ENCODE measurements around the gene SLC45A2.
"Not testable (repeated sequence)": the region's sequence is repeated elsewhere in the genome, so short reads cannot be mapped to it uniquely, and the experiment has no call there.

The SLC45A2 gene

DNA sequence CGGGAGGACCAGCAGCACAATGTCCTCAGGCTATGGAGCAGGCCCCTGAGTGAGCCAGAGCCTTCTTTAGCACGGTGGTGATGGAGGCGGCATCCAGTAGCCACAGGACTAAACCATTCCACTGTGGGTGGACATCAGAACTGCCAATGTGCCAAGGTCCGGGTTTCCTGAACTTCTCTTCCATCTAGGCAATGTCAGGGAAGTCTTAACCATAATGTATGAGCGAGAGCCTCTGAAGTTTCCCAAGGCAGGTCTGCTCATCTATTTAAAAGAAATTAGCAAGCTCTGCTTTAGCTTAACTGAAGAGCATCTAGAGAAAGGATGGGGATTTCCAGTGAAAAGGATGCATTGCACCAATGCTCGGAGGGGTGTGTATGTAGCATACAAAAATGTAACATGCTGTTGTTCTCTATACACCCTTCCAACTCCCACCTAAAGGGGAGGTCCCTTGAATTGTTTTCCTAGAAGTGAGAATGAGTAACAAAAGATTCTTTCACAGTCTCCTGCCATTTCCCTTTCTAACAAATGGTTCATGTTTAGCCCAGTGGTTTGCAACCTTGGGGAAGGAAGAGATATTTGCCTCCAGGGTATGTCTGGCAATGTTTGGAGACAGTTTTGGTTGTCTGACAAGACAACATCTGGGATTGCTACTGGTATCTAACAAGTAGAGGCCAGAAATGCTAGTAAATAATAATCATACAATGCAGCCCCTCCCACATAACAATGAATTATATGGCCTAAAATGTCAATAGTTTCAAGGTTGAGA is 54.4 kb downstream of the SLC45A2 start:
- DNase-seq (ENCODE audit: low read depth in 2 of 3, low spot score in 1 of 3): no peak

- no peak for DNase-seq (ENCODE audit: low read depth in 2 of 3, low spot score in 1 of 3)
Observed at GRCh38 chr5:33928283-33928682, 56.2 kb downstream of the SLC45A2 start.

DNA sequence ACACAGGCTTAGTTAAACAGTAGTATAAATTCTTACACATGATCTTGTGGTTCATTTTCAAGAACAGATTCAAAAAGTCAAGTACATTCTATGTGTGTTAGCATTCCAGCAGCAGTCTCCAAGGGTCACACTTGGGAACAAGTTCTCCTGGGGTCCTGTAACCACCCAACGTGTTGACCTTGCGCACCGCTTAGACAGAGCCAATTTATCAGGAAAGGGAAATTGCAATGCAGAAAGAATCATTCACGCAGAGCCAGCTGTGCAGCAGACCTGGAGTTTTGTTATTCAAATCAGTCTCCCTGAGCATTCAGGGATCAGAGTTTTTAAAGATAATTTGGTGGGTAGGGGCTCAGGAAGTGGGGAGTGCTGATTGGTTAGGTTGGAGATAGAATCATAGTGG is 56.8 kb downstream of the SLC45A2 start:
- no peak for DNase-seq (ENCODE audit: low read depth in 2 of 3, low spot score in 1 of 3)

DNA sequence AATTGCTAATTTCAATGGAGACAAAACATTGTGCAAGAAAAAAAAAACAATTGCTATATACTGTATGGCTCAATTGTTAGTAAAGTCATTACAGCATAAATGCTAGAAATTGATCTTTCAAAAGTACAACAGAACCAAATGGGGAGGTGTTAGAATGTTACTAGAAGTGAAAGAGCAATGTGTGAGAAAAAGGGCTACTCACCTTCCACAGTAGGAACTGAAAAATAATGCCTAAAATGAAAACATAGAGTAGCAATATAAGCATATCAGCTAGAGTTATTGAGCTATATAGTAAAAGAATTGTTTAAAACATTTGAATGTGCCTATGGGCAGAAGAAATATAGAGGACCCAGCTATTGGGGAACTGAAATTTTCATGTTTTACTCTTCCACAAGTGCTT is 59.2 kb downstream of the SLC45A2 start:
- no peak for DNase-seq (ENCODE audit: low read depth in 2 of 3, low spot score in 1 of 3)

- DNase-seq (ENCODE audit: low read depth in 2 of 3, low spot score in 1 of 3): no peak
Observed at GRCh38 chr5:33921002-33921401, 63.5 kb downstream of the SLC45A2 start.

GRCh38 chr5:33914844-33915243 is 69.6 kb downstream of the SLC45A2 start:
- DNase-seq (ENCODE audit: low read depth in 2 of 3, low spot score in 1 of 3): not testable (repeated sequence)

DNA sequence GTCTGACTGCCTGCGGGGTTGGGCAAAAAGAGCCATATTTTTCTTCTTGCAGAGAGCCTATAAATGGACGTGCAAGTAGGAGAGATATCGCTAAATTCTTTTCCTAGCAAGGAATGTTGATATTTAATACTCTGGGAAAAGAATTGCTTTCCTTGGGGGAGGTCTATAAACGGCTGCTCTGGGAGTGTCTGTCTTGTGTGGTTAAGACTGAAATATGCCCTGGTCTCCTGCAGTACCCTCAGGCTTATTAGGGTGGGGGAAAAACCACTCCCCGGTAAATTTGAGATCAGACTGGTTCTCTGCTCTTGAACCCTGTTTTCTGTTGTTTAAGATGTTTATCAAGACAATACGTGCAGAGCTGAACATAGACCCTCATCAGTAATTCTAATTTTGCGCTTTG is 78.2 kb downstream of the SLC45A2 start:
- DNase-seq (ENCODE audit: low read depth in 2 of 3, low spot score in 1 of 3): not testable (repeated sequence)

GRCh38 chr5:33905381-33905780 is 79.1 kb downstream of the SLC45A2 start:
- DNase-seq (ENCODE audit: low read depth in 2 of 3, low spot score in 1 of 3): no peak

GRCh38 chr5:33903118-33903517 is 81.4 kb downstream of the SLC45A2 start:
- DNase-seq (ENCODE audit: low read depth in 2 of 3, low spot score in 1 of 3): no peak

DNA sequence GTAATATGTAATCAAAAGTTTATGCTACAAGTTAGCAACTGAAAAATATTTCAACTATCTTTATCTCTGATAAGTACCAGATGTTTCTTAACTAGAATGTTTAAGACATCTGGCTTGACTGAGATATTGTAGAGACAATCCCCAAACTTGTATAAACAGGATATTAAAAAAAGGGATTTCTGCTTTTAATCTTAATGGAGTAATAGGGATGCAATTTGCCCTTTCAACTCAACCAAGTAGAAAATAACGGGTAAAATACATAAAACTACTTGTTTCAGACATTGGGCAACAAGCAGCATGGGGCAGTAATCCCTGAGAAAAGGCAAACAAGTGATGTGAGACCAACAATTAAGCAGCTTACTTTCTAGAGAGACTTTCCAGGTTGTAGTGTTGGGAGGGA is 83.3 kb downstream of the SLC45A2 start:
- no peak for DNase-seq (ENCODE audit: low read depth in 2 of 3, low spot score in 1 of 3)

Measured in stimulated activated CD4-positive, alpha-beta T cell treated with anti-CD3 and anti-CD28 coated beads, Interleukin-12 subunit alpha, Interleukin-12 subunit beta, amount 100 ng/mL, for 48 hours (primary cell).